IPS-15b (cell line): ENCODE measurements around the gene EVC2.
"Not testable (repeated sequence)": the region's sequence is repeated elsewhere in the genome, so short reads cannot be mapped to it uniquely, and the experiment has no call there.

ENCODE experiments used
- H3K27me3 ChIP-seq: one replicate; pipeline ENCODE4 v1.6.1; 2013; ENCODE audit warnings: low read length; ENCODE audit not compliant: control insufficient read depth, insufficient read depth
- H3K36me3 ChIP-seq: one replicate; pipeline ENCODE4 v1.6.1; 2013; ENCODE audit warnings: low read length; ENCODE audit not compliant: control insufficient read depth, insufficient read depth
- H3K4me1 ChIP-seq: one replicate; pipeline ENCODE4 v1.6.1; 2013; ENCODE audit warnings: mild to moderate bottlenecking, low read length; ENCODE audit not compliant: control insufficient read depth, insufficient read depth
- H3K4me3 ChIP-seq: one replicate; pipeline ENCODE4 v1.5.1; 2013; ENCODE audit warnings: low read depth, low read length
- H3K9ac ChIP-seq: one replicate; pipeline ENCODE4 v1.6.1; 2013; ENCODE audit warnings: low read depth, mild to moderate bottlenecking, low read length
- H3K9me3 ChIP-seq: one replicate; pipeline ENCODE4 v1.6.1; 2013; ENCODE audit warnings: mild to moderate bottlenecking, low read length; ENCODE audit not compliant: control insufficient read depth, insufficient read depth

EVC2 gene

DNA sequence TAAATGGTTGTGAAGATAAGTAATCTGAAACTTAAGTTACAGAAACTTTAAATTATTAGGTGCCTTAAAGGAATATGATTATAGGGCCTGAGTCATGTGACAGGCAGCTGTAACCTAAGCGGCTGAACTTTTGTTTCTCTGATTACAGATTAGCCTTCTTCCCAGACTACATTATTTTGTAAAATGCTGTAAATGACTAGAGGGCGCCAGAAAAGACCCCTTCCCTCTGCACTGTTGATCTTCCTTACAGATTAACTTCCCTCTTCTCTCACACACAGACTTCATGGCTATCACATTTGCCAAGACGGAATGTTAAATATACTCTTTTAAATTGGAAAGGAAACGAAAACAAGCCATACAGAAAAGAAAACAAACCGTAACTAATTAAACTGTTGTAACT is 96.6 kb downstream of the EVC2 start:
- peaks cover 8% of the 10 kb centered on the region for H3K36me3 ChIP-seq
- no peaks in the 10 kb centered on the region for H3K4me1 ChIP-seq
- H3K9me3 ChIP-seq = no peaks in the 10 kb centered on the region

DNA sequence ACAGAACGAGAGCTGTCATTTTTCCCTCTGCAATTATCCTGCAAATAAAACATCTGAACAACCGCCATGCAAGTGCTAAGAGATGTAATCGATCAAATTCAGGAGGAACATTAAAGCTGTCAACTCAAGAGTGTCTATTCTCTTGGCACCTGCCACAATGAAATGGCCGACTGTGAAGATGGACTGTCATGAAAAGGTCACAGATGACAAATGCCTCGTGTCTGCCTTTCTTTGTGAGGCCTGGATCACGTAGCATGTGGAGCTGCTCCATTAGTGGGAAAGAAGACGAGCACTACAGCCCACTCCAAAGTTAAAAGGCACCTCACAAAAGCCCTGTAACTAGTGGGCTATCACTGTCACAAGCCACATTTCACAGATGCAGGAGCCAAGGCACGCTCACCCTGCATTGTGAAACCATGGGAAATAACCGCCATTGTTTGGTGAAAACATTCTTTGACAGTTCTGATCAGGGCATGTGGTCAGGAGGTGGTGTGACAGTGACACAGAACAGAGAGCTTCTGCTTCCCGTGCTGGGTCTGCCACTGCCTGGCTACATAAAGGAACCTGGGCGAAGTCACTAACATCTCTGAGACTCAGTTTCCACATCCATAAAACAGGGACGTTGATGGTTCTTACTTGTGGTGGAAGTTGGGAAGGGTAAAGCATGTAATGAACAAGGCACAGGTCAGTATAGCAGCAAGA is 98.9 kb downstream of the EVC2 start:
- H3K9ac ChIP-seq = no peak overlapping the region
- no peaks in the 10 kb centered on the region for H3K4me1 ChIP-seq
- no peak overlapping the region for H3K4me3 ChIP-seq
- no peaks in the 10 kb centered on the region for H3K27me3 ChIP-seq
- peaks cover 7% of the 10 kb centered on the region for H3K36me3 ChIP-seq
- H3K9me3 ChIP-seq = no peaks in the 10 kb centered on the region

More for the DNA sequence above, 96.6 kb downstream of the EVC2 start:
- no peaks in the 10 kb centered on the region for H3K27me3 ChIP-seq
- H3K4me3 ChIP-seq = no peak overlapping the region
- no peak overlapping the region for H3K9ac ChIP-seq

DNA sequence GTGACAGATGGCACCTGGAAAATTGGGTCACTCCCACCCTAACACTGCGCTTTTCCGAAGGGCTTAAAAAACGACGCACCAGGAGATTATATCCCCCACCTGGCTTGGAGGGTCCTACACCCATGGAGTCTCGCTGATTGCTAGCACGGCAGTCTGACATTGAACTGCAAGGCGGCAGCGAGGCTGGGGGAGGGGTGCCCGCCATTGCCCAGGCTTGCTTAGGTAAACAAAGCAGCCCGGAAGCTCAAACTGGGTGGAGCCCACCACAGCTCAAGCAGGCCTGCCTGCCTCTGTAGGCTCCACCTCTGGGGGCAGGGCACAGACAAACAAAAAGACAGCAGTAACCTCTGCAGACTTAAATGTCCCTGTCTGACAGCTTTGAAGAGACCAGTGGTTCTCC is 114.5 kb downstream of the EVC2 start:
- peaks cover 14% of the 10 kb centered on the region for H3K9me3 ChIP-seq
- H3K4me1 ChIP-seq, H3K36me3 ChIP-seq, H3K9ac ChIP-seq, H3K4me3 ChIP-seq, H3K27me3 ChIP-seq: not testable (repeated sequence)

DNA sequence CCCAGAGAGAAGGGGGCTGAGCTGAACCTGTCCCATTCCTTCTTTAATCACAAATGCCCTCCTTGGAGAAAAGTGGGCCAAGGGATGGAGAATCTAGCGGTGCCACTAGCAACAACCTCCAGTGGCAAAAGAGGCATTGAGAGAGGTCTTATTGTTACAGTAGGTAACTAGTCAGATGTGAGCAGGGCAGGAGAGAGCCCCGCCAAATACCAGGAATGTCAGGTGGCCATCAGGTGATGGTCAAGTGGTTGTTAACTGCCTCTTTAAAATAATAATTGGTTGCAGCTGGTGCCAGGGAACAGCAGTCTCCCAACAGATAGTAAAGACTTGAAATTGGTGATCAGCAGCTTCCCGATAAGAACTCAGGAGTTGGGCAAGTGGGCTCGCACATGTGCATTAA is 116.1 kb downstream of the EVC2 start:
- no peaks in the 10 kb centered on the region for H3K27me3 ChIP-seq
- H3K36me3 ChIP-seq = no peaks in the 10 kb centered on the region
- no peak overlapping the region for H3K9ac ChIP-seq
- H3K4me1 ChIP-seq = peaks cover 8% of the 10 kb centered on the region
- peaks cover 19% of the 10 kb centered on the region for H3K9me3 ChIP-seq
- no peak overlapping the region for H3K4me3 ChIP-seq

DNA sequence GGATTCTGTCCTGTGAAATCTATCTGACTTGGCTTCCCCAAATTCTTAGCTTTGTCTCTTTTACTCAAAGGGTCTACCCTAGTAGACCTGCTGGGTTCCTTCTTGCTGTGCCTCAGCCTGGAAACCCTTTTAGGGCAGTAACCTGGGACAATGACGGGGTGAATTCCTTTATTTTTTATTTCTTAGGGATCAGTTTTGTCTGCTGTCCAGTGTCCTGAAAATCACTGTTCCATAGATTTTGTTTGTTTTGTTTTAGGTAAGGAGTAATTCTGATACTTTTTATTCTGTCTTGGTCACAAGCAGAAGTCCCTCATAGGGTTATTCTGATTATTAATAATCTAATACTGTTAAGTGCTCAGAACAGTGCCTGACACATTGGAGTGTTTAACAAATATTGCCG is 118.9 kb downstream of the EVC2 start:
- Histone ChIP-seq H3K9me3 (peaks cover 22% of the 10 kb centered on the region), H3K36me3 (no peaks in the 10 kb centered on the region), H3K4me1 (peaks cover 8% of the 10 kb centered on the region), H3K27me3 (no peaks in the 10 kb centered on the region), H3K4me3 (no peak overlapping the region), H3K9ac (no peak overlapping the region)

DNA sequence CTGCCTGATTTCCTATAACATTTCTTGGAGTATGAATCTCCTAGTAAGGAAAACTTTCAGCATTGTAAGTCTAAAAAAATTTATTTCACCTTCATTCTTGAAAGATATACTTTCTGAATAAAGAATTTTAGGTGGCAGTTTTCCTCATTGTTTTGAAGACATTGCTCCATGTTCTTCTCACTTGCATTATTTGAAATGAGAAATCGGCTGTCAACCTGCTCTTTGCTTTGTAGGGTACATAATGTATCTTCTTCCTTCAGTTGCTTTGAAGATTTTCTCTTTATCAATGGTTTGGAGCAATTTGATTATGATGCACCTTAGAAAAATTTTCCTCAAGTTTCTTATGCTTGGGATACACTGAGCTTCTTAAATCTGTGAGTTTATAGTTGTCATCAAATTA is 120.3 kb downstream of the EVC2 start:
- H3K4me1 ChIP-seq = peaks cover 8% of the 10 kb centered on the region
- H3K27me3 ChIP-seq = no peaks in the 10 kb centered on the region
- H3K9me3 ChIP-seq = peaks cover 17% of the 10 kb centered on the region
- no peak overlapping the region for H3K4me3 ChIP-seq
- H3K9ac ChIP-seq = no peak overlapping the region
- no peaks in the 10 kb centered on the region for H3K36me3 ChIP-seq

DNA sequence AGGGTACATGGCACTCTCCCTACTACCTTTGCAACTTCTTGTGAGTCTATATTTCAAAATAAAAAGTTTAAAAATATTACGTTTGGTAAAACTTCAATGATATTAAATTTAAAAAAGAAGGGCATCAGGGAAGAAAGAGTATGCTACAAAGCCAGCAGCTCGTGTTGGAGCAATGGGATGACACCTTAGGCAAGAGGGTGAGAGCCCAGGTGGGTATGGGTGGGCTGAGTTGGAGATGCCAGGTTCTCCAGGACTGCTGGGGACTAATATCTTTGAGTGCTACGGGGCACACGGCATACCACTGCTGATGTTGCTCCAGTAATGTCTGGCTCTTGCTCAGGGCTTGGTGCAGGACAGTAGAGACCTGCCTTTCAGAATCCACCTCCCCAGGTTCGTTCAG is 132.4 kb downstream of the EVC2 start:
- Histone ChIP-seq H3K36me3 (no peaks in the 10 kb centered on the region), H3K27me3 (no peaks in the 10 kb centered on the region)

DNA sequence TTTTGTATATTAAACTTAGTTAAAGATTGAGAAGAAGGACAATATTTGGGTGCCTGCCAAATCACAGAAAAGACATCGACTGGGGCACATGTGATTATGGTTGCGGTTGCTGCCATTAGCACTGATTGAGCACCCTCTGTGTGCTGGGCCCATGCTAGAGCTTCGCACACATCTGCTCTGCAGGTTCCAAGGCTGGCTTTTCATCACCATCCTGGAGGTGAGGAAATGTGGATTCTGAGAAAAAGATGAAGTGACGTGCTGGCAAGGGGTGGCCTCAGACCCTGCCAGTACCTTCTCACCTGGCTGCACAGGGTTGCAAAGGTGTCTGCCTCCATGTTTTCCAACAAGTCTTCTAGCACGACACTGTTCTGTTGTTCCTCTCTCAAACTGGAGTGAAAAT is 134.0 kb downstream of the EVC2 start:
- H3K9me3 ChIP-seq = no peaks in the 10 kb centered on the region
- no peak overlapping the region for H3K4me3 ChIP-seq
- no peaks in the 10 kb centered on the region for H3K4me1 ChIP-seq
- no peaks in the 10 kb centered on the region for H3K27me3 ChIP-seq
- H3K36me3 ChIP-seq = no peaks in the 10 kb centered on the region
- H3K9ac ChIP-seq = no peak overlapping the region

More for the DNA sequence above, 132.4 kb downstream of the EVC2 start:
- no peak overlapping the region for H3K4me3 ChIP-seq
- H3K4me1 ChIP-seq = no peaks in the 10 kb centered on the region
- no peaks in the 10 kb centered on the region for H3K9me3 ChIP-seq
- no peak overlapping the region for H3K9ac ChIP-seq

DNA sequence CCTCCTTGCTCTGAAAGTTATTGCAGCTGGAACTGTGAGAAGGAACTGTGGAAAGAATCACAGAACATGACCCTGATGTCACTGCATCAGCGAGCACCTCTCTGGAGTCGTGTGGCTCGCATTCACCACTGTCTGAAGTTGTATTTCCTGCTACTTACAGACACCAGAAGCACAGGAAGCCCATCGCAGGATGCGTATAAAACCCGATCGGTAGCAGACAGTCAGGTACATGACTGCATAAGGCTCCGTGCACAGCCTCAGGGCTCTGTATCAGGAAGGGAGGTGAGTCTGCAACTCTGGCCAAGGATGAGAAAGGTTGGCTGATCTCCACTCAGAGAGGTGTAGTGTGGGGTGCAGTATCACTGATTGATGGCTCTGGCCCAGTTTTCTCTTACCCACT is 134.4 kb downstream of the EVC2 start:
- no peaks in the 10 kb centered on the region for H3K9me3 ChIP-seq
- no peaks in the 10 kb centered on the region for H3K4me1 ChIP-seq
- no peak overlapping the region for H3K4me3 ChIP-seq
- H3K9ac ChIP-seq = no peak overlapping the region
- no peaks in the 10 kb centered on the region for H3K27me3 ChIP-seq
- no peaks in the 10 kb centered on the region for H3K36me3 ChIP-seq

DNA sequence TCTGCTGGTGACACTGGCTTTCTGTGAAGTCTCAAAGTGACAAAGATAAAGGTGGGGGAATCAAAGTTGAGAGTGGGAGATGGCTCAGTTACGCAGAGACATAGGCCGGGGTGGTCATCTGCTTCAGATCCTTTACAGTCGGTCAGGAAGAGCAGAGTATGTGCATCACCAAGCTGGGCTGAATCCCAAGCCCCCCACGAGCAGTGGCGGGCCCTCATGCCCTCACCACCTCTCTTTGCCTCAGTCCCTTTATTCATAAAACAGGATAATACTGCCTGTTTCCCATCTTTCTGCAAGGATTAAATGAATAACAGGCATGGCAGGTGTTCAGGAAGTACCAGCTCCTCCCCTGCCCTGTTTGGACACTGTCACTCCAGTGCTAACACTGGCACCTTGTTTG is 135.6 kb downstream of the EVC2 start:
- Histone ChIP-seq H3K36me3 (no peaks in the 10 kb centered on the region), H3K9me3 (no peaks in the 10 kb centered on the region), H3K9ac (no peak overlapping the region), H3K4me3 (no peak overlapping the region), H3K4me1 (no peaks in the 10 kb centered on the region), H3K27me3 (no peaks in the 10 kb centered on the region)

DNA sequence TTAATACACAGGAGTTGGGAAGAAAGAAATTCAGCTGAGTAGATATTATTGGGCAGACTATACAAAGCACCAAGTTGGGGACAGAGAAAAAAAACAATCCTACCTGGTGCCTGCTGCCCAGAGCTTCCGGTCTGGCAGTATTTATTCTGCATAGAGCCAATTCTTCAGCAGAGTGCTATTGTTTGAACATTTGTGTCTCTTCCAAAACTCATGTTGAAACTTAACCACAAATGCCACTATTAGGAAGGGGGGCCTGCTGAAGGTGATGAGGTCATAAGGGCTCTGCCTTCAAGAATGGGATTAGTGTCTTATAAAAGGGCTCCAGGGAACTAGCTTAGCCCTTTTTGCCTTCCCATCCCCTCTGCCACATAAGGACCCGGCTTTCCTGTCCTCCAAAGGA is 136.2 kb downstream of the EVC2 start:
- no peaks in the 10 kb centered on the region for H3K36me3 ChIP-seq
- no peaks in the 10 kb centered on the region for H3K27me3 ChIP-seq
- no peaks in the 10 kb centered on the region for H3K9me3 ChIP-seq
- H3K4me3 ChIP-seq = no peak overlapping the region
- no peak overlapping the region for H3K9ac ChIP-seq
- no peaks in the 10 kb centered on the region for H3K4me1 ChIP-seq

DNA sequence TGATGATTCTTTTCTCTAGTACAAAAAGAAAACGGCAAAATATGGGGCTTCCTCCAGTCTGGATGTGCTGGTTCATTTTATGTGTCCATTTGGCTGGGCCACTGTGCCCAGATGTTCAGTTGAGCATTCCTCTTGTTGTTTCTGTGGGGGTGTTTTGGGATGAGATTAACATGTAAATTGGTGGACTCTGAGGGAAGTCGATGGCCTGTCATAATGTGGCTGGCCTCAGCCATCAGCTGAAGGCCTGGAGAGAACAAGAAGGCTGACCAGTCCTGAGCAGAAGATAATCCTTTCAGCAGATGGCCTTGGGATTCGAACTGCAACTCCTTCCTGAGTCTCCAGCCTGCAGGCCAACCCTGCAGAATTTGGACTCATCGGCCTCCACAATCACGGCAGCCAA is 136.7 kb downstream of the EVC2 start:
- no peak overlapping the region for H3K4me3 ChIP-seq
- no peaks in the 10 kb centered on the region for H3K27me3 ChIP-seq
- H3K9ac ChIP-seq = no peak overlapping the region
- no peaks in the 10 kb centered on the region for H3K4me1 ChIP-seq
- H3K9me3 ChIP-seq = no peaks in the 10 kb centered on the region
- no peaks in the 10 kb centered on the region for H3K36me3 ChIP-seq
